ENCODE results near the gene CAMK4. TPM values are rescaled to one million over a fixed set of nuclear protein-coding genes. Genes with fewer than 3 reads are reported as not detected.

CAMK4 gene
- total RNA-seq, 1 experiment from 2014 or later, result 10.6 TPM

- no peak for DNase-seq (ENCODE audit: low spot score)
- no peak for ATAC-seq
- H3K27ac Mint-ChIP-seq, result no peak overlapping the region
- TF ChIP-seq STAT6 (CRISPR knock-in tag; conservative IDR thresholded peaks at IDR 0.05; ENCODE audit: low read depth) (no peak), EMX1 (CRISPR knock-in tag; IDR thresholded peaks at IDR 0.05) (no peak), MXD4 (CRISPR knock-in tag; IDR thresholded peaks at IDR 0.05; ENCODE audit: borderline replicate concordance) (no peak), ZNF512 (CRISPR knock-in tag; IDR thresholded peaks at IDR 0.05; ENCODE audit: borderline replicate concordance) (no peak), ZNF317 (CRISPR knock-in tag; IDR thresholded peaks at IDR 0.05; ENCODE audit: borderline replicate concordance, low read depth) (no peak), CDX4 (CRISPR knock-in tag; IDR thresholded peaks at IDR 0.05; ENCODE audit: borderline replicate concordance) (no peak), FOXP4 (CRISPR knock-in tag; IDR thresholded peaks at IDR 0.05) (no peak), SP1 (CRISPR knock-in tag; conservative IDR thresholded peaks at IDR 0.05) (no peak), NR3C1 (CRISPR knock-in tag; conservative IDR thresholded peaks at IDR 0.05; ENCODE audit: low read depth) (no peak), NFATC4 (CRISPR knock-in tag; IDR thresholded peaks at IDR 0.05) (no peak), E2F1 (CRISPR knock-in tag; IDR thresholded peaks at IDR 0.05) (no peak), SMAD4 (CRISPR knock-in tag; IDR thresholded peaks at IDR 0.05) (no peak), ZNF532 (CRISPR knock-in tag; IDR thresholded peaks at IDR 0.05; ENCODE audit: borderline replicate concordance) (no peak), USF2 (CRISPR knock-in tag; IDR thresholded peaks at IDR 0.05) (no peak), ERG (CRISPR knock-in tag; IDR thresholded peaks at IDR 0.05) (no peak), JAZF1 (CRISPR knock-in tag; IDR thresholded peaks at IDR 0.05) (no peak)
- POLR2A ChIA-PET, result no interaction called here
- no peaks in the 10 kb centered on the region for H3K36me3 Mint-ChIP-seq
- peaks cover 12% of the 10 kb centered on the region for H3K27me3 Mint-ChIP-seq (ENCODE audit: low read depth)
- CTCF ChIA-PET, result interaction anchor here (0.7 kb wide), 1 partner anchor 12 kb away, joined by 3 read pairs; no protein-coding TSS in a partner anchor
- no peak overlapping the region for H3K4me3 Mint-ChIP-seq
- H3K4me1 Mint-ChIP-seq, result no peaks in the 10 kb centered on the region
- no peaks in the 10 kb centered on the region for H3K9me3 Mint-ChIP-seq
Measured at GRCh38 chr5:111266491-111266890, 42.3 kb downstream of the CAMK4 start.
